Activated T-cell treated with anti-CD3 and anti-CD28 coated beads for 48 hours (primary cell): ENCODE data around the gene SPATS2.

Experiments
- DNase-seq: peaks from one replicate; pipeline ENCODE4 v3.0.0-alpha.2; 2020; ENCODE audit warnings: low read depth

Gene SPATS2

DNA sequence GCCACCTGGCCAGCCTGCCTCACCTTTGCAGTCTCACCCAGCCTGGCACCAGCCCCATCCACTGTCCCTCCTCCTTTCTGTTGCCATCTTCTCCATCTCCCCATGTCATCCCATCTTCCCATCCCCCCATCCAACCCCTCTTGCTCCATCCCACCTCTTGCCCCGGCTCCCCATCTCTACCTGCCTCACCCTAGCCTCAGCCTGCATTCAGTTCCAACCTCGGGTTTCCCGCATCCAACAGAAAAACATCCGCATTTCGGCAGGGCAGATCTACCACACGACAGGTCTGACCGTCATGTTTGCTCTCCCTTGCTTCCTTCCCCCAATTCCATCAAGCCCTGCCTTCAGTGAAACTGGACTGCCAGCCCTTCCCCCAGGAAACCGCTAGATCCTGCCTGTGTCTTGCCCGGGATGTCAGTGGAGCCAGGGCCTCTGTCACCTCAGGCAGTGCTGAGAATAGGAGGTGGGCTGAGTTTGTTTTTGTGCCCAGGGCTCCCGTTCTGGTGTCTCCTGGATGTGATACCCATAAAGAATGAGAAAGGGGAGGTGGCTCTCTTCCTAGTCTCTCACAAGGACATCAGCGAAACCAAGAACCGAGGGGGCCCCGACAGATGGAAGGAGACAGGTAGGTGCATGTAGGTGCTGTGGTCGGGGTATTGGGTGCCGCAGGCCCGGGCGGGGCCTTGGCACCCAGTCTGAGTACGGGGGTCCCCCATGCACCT, 174.0 kb downstream of the SPATS2 start:
- DNase-seq, result no peak

DNA sequence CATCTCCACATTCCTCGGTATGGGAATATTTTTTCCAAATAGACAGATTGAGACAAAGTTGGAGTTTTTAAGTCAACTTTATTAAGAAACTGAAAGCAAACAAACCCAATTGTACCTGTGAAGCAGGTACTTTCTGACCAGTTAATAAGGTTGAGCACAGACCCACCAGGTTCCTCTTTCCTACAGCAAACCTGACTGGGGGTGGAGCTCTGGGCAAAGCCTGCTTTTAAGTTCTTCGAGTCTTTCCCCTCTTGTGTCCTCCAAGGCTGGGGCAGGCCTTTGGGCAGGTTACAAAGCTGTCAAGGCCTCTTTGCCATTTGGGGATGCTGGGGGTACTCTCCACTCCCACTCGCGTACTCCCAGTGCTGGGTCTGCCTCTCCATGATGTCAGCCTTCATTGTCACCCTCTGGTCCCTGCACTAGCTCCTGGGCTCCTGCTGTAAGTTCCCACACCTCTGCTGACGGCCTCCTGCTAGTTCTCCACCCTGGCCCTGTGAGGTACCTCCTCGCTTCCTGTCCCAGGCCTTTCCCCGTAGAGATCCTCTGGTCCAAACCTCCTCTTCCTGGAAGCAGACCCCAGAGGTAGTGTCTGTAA, 174.7 kb downstream of the SPATS2 start:
- no peak for DNase-seq

DNA sequence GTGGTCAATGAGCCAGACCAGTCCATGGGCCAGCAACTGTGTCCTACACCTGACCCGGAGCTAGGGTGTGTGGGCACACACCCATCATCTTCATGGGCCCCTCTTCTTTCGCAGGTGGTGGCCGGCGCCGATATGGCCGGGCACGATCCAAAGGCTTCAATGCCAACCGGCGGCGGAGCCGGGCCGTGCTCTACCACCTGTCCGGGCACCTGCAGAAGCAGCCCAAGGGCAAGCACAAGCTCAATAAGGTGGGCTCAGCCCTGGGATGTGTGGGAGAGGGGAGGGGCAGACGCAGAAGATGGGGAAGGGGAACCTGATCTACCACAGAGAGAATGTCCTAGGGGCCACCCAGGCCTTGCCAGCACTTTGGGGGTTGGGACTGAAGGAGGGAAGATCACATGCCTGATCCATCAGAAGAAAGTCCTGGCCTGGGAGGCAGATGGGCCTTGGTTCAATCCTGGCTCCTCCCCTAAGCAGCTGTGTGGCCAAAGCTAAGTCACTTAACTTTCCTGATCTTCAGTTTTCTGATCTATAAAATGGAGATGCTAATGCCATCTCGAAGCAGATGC, 175.4 kb downstream of the SPATS2 start:
- DNase-seq, result no peak

DNA sequence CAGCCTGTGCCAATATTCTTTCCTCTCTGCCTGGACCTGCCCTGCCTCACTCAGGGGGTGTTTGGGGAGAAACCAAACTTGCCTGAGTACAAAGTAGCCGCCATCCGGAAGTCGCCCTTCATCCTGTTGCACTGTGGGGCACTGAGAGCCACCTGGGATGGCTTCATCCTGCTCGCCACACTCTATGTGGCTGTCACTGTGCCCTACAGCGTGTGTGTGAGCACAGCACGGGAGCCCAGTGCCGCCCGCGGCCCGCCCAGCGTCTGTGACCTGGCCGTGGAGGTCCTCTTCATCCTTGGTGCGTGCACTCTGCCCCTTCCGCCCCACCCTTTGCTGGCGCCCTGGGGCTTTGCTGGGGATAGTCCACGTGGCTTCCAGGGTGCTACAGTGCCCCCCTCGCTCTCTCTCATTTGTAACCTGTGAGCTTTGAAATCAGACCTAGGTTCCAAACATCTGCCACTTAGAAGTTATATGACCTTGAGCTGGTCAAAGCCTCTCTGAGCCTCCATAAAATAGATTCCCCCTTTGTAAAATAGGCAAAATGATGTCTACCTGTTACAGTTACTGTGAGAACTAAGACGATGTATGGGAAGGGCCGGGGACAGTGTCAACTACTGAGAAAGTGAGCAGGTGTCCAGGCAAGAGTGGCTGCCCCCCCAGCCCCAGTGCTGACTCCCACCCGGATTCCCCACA, 176.1 kb downstream of the SPATS2 start:
- DNase-seq, result no peak

DNA sequence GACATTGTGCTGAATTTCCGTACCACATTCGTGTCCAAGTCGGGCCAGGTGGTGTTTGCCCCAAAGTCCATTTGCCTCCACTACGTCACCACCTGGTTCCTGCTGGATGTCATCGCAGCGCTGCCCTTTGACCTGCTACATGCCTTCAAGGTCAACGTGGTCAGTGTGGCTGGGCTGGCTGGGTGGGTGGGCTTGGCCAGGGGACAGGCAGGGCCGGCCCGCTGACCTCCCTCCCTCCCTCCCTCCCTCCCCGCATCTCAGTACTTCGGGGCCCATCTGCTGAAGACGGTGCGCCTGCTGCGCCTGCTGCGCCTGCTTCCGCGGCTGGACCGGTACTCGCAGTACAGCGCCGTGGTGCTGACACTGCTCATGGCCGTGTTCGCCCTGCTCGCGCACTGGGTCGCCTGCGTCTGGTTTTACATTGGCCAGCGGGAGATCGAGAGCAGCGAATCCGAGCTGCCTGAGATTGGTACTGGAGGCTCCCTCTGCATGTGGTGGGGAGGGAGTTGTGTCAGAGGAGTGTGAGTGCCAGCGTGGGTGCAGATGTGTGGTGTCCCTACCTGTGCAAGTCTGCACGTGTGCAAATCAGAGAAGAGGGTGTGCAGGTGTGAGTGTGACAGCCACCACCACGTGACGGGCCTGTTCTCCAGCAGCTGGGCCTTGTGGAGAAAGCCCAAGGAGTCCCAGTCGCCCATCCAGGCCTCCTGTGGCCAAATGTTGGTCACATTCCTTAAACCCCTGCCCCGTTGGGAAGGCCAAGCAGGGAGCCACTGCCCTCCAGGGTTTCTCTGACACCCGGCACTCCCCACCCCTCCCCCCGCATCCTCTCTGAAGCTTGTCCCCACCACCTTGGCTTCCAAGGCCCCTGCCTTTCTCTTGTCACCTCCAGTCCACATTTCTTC, 176.9 kb downstream of the SPATS2 start:
- DNase-seq, result no peak

DNA sequence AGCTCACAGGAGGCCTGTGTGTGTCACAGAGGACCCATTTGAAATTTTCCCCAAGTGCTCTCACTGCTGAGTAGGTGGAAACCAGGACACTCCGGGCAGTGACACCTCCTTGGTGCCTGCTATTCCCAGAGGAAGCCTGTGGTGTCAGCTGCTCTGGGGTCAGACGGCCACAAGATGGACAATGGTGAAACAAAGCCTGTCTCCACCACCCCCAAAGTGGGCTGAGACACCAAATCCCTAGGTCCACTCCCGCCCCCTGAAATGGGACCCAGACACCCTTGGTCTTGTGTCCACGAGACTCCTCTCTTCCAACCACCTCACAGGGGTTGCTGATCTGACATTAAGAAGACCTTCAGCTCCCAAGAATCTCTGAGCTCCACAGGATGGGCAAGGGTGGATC, 178.6 kb downstream of the SPATS2 start:
- no peak for DNase-seq

DNA sequence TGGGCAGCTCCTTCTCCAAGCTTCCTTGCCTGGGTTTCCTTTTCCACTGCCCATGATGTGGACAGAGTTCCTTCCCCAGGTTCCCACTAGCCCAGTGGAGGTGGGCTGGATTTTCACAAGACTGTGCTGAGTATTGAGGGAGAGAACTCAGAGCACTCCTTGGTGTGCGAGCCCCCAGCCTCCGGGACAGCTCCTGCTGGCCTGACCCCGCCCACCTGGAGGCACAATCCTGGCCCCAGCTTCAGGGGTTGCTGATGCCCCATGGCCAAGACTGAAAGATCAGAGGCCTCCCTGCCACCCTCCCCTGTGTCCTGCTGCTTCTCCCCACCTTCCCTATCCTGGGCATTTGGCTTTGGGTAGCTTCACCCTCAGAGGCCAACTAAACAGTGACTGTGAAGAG, 179.2 kb downstream of the SPATS2 start:
- no peak for DNase-seq

DNA sequence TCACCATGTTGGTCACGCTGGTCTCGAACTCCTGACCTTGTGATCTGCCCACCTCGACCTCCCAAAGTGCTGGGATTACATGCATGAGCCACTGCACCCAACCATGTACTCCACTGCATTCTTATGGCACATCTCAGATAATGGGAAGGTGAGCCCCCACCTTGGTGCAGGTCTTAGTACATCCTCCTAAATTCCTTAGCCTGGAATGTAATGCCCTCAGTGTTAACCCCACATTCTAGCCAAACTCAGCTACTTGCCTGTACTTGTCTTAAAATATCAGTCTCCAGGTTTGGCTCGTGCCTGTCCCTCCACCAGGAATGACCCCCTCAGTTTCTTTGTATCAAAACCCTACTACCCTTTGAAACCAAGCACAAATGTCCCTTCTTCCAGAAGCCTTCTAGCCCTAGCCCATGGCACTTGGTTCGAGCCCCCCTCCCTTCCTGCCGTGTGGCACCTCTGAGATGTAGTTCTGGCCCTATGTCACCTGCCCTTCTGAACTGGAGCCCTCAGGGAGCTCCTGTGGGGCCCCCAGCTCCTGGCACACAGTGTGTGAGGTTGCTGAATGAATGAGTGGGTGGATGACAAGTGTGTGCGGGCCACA, 179.9 kb downstream of the SPATS2 start:
- DNase-seq, result no peak

DNA sequence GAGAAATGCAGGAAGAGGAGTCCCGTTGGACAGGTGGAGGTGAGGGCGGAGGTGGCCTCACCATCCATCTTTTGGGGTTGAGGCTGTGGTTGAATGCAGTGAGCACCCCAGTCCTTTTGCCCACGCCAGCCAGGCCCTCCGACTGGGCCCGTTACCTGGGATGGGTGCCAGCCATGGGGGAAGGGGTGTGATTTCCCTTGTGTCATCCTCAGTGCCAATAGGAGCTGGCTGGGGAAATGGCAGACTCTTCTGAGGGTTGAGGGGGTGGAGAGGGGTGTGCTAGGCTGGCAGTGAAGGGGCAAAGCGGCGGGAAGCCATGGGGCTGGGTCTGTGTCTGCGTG, 181.2 kb downstream of the SPATS2 start:
- DNase-seq, result no peak

DNA sequence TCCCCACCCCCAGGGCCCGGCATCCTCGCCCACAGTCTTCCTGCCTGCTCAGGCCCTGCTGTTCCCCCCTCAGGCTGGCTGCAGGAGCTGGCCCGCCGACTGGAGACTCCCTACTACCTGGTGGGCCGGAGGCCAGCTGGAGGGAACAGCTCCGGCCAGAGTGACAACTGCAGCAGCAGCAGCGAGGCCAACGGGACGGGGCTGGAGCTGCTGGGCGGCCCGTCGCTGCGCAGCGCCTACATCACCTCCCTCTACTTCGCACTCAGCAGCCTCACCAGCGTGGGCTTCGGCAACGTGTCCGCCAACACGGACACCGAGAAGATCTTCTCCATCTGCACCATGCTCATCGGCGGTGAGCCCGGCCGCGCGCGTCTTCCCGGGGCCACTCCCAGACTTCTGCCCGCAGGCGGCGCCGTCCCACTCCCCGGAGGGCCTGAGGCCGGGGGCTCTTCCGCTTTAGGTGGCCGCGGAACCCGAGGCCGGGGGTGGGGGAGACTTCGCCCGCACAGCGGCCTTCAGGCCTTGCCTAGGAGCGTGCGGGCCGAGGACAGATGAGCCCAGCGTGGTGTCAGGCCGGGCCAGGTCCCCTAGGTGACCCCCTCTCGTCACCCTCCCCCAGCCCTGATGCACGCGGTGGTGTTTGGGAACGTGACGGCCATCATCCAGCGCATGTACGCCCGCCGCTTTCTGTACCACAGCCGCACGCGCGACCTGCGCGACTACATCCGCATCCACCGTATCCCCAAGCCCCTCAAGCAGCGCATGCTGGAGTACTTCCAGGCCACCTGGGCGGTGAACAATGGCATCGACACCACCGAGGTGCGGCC, 181.8 kb downstream of the SPATS2 start:
- DNase-seq, result no peak

DNA sequence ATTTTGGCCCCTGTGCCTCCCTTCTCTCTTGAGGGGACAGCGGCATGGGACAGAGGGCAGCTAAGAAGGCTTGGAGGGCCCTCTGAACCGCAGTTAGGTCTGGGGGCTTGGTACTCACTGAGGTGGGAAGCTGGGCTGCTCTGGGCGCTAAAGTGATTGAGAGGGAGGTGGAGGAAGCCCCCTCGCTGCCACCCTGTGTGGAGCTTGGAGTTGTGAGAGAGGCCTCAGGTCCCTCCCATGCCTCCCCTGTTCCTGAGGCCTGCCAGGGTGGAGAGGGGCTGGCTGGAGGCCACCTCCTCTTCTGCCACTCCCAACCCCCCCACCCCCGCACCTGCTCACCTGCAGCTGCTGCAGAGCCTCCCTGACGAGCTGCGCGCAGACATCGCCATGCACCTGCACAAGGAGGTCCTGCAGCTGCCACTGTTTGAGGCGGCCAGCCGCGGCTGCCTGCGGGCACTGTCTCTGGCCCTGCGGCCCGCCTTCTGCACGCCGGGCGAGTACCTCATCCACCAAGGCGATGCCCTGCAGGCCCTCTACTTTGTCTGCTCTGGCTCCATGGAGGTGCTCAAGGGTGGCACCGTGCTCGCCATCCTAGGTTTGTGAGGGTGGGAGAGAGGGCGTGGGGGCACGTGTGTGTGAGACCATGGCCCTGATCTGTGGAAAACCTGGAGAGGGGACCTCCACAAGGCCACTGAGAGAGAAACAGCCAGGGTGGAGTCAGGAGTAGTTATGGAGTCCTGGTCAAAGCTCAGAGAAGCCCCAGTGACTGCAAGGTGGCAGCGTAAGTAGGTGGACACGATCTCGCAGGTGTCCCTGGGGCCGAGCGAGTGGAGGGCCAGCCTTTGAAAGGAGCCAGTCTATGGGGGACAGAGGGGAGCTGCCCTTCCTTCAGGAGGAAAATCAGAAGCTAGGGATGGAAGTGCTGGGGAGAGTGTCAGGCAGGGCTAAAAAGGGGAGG, 182.8 kb downstream of the SPATS2 start:
- DNase-seq, result no peak

DNA sequence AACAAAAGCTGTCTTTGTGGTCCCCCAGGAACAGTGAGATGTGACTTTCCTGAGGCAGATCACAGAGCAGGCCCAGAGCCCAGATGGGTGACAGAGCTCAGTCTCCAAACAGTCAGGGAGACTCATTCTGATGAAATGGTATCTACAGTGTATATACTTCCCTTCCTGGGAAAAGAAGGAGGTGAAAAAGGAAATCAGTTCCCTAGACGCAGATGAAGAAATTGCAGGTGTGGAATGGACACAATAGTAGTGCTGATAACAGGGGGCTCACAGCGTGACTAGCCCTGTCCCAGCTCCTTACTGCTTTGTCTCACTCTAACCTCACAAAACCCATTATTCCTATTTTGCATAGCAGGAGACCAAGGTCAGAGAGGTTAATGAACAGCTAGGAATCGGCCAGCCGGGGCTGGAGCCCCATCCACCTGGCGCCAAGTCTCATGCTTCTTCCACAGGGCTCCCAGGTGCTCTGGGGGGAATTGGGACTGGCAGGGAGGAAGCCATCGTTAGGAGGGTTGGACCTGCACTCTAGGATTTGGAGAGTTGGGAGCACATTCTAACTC, 183.5 kb downstream of the SPATS2 start:
- DNase-seq, result no peak

DNA sequence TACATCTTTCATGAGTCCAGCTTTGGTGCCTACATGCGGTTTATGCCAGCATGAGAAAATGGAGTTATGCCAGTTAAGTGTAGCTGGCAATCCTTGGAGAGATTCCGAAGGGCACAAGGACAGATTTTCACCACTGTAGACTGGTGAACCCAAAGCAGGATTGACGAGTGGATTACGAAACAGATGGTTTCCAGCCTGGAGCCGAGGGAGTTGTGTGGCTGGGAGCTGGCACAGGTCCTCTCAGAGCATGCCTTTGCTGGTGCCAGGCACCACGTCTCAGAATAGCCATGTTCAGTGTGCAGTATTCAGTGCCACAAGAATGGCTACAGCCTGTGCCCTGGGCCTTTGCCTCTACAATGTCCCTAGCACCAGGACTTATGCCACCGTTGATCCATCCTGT, 184.8 kb downstream of the SPATS2 start:
- DNase-seq, result no peak

DNA sequence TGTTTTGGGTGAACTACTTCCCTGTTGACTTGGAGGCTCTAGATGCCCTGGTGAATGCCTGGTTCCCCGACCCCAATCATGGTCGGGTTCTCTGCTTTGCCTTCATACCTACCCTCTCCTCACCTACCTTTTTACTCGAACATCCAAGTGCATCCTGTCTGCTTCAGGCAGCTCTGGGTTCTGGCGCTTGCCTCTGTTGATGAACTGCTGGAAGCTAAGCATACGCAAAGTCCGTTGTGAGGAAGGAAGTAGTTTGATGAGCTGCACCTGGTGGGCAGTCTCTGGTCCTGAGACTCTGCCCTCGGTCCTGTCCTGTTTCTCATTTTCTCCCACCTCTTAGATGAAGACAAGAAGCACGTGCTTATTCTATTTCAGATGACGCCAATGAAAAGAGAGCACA, 185.2 kb downstream of the SPATS2 start:
- DNase-seq, result no peak

DNA sequence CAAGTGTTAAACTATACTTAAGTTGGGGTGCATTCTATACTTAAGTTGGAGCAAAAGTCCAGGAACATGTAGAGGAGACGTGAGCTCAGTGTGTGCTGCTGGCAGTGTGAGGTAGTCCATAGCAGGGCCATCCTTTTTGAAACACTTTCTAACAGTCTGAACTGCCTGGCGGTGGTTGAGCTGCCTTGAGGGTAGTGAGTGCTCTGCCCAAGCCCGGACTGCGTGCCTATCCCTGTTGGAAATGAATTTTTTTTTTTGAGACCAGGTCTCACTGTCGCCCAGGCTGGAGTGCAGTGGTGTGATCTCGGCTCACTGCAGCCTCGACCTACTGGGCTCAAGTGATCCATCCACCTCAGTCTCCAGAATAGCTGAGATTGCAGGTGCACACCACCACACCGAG, 185.6 kb downstream of the SPATS2 start:
- DNase-seq, result no peak

DNA sequence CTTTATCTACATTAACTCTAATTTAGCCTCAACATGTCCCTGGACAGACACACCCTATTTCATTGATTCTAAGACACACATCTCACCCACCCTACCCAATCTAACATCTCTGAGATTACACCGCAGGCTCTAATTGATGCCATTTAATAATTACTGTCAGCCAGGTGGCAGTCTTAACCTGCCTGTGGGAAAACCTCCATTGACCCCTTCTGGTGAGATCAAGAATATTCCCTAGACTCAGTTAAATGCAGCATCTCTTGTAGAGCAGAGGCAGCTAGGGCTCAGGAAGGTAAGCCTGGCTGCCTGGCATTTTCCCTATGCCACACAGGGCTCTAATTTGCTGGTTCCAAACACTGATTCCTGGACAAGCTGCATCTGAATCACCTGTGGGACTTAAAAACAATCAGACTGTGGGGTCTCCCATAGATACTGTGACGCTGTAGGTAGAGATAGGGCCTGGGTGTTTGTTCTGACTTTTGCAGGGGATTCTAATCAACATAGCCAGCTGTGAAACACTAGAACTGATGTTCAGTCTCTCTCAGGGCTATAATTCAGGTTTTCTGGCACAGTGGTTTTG, 186.3 kb downstream of the SPATS2 start:
- no peak for DNase-seq

DNA sequence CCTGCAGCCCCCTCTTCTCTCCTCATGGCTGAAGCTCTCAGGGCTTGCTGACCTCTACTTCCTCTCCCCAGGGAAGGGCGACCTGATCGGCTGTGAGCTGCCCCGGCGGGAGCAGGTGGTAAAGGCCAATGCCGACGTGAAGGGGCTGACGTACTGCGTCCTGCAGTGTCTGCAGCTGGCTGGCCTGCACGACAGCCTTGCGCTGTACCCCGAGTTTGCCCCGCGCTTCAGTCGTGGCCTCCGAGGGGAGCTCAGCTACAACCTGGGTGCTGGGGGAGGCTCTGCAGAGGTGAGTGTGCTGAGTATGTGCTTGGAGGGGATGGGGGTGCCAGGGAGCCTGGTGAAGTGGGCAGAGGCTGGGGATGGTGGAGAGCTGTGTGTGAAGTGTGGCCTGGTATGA, 187.0 kb downstream of the SPATS2 start:
- no peak for DNase-seq

DNA sequence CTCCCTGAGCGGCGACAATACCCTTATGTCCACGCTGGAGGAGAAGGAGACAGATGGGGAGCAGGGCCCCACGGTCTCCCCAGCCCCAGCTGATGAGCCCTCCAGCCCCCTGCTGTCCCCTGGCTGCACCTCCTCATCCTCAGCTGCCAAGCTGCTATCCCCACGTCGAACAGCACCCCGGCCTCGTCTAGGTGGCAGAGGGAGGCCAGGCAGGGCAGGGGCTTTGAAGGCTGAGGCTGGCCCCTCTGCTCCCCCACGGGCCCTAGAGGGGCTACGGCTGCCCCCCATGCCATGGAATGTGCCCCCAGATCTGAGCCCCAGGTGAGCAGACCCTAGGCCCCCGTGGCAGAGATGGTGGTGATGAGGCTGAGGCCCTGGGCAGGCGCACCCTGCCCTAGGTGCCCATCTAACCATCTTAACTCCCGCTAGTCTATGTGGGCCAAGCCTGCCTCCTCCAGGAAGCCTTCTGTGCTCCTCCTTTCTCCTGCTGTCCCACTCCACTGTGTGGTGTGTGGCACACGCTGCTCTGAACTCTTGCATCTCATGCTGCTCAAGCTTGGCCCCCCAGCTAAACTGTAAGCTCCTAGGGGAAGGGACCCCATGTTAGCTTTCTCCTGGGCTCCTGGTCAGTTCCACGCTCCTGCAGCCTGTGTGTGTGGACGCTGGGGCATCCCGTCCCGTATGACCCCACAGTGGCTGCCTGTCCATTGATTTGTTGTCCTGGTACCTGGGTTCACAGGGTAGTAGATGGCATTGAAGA, 188.5 kb downstream of the SPATS2 start:
- DNase-seq, result no peak
